K562 (cell line): ENCODE data around the gene UVRAG. TPM values are rescaled to one million over a fixed set of nuclear protein-coding genes. Genes with fewer than 3 reads are reported as not detected.
A peak's percentile ranks its signal among the peaks of the same experiment; 100 is the strongest.

Source experiments
- ATAC-seq: fragments of 200-7000 bp; cut with Tn5 transposase; 3 replicates; pipeline ENCODE4 v1.9.1; 2020; ENCODE audit warnings: moderate library complexity
- BruUV-seq: library from RNA; stranded (reverse); fragments of 400-500 nt; replicated peaks from 2 replicates; lab custom pipeline; 2021; lab: Mats Ljungman, UMichigan
- CTCF ChIA-PET: fragments of 300-600 bp; formaldehyde crosslinking; extraction: SDS; loops from one replicate; lab custom pipeline; 2021; ENCODE audit warnings: low intra/inter-chr PET ratio; lab: Yijun Ruan, JAX
- POLR2A ChIA-PET: fragments of 300-600, 350-650 bp; sonication (Branson Sonifier 250); formaldehyde crosslinking; extraction: SDS; loops from one replicate; lab custom pipeline; 2021; ENCODE audit warnings: antibody characterized with exemption, inconsistent platforms; lab: Yijun Ruan, JAX
- DNase-seq, 4 experiments: peaks; one replicate each; pipeline versions ENCODE4 v3.0.0 to v3.0.0-alpha.2; 2011 to 2018; ENCODE audit warnings: low spot score in 3 of 4, mixed read lengths in 3 of 4; ENCODE audit errors: extremely low read depth in 1 of 4
- FAIRE-seq: peaks from 2 replicates; lab custom pipeline; 2011; peaks lifted over from hg19 to GRCh38; lab: Jason Lieb, UNC
- H2AFZ ChIP-seq: 2 replicates; pipeline ENCODE4 v1.6.0; 2011; ENCODE audit warnings: low read depth, low read length, control low read depth, inconsistent platforms
- H3K27ac ChIP-seq: fragments of 200-600 bp; 3 replicates; pipeline ENCODE4 v1.8.0; 2011; ENCODE audit warnings: low read depth, mild to moderate bottlenecking, control low read depth, inconsistent platforms, low read length, moderate library complexity, mixed read lengths; ENCODE audit errors: extremely low read depth
- H3K27me3 ChIP-seq, 2 experiments: fragments of 300-600 bp in 1 of 2; 2 replicates in 1 of 2; 3 replicates in 1 of 2; pipeline versions ENCODE4 v1.6.0 to v1.8.0; 2011; ENCODE audit warnings: inconsistent platforms in 2 of 2, low read length in 2 of 2, mild to moderate bottlenecking in 1 of 2, mixed read lengths in 1 of 2, moderate library complexity in 1 of 2; ENCODE audit not compliant: control insufficient read depth in 2 of 2, insufficient read depth in 2 of 2
- H3K36me3 ChIP-seq: fragments of 300-600 bp; 3 replicates; pipeline ENCODE4 v1.8.0; 2011; ENCODE audit warnings: mild to moderate bottlenecking, low read length, inconsistent platforms; ENCODE audit not compliant: control insufficient read depth, insufficient read depth
- H3K4me1 ChIP-seq, 2 experiments: fragments of 200-600 bp in 1 of 2; replicated peaks in 1 of 2; 2 replicates in 1 of 2; 3 replicates in 1 of 2; pipeline versions ENCODE4 v1.5.1 to v1.8.0; 2011; ENCODE audit warnings: inconsistent platforms in 2 of 2, low read length in 2 of 2, mild to moderate bottlenecking in 1 of 2, mixed read lengths in 1 of 2, moderate library complexity in 1 of 2; ENCODE audit not compliant: control insufficient read depth in 2 of 2, insufficient read depth in 2 of 2
- H3K4me2 ChIP-seq: 2 replicates; pipeline ENCODE4 v1.6.1; 2011; ENCODE audit warnings: low read length, control low read depth, inconsistent platforms, mixed read lengths; ENCODE audit not compliant: insufficient read depth
- H3K4me3 ChIP-seq: fragments of 200-600 bp; sonication (generic), shearing (Covaris generic); 2 replicates; pipeline ENCODE4 v1.5.1; 2016; ENCODE audit warnings: control low read depth, inconsistent platforms
- H3K79me2 ChIP-seq: fragments of 200-600 bp; 3 replicates; pipeline ENCODE4 v1.8.0; 2011; ENCODE audit warnings: low read length, inconsistent platforms; ENCODE audit not compliant: control insufficient read depth, insufficient read depth
- H3K9ac ChIP-seq, 2 experiments: 2 replicates each; pipeline versions ENCODE4 v1.6.0 to v1.6.1; 2011; ENCODE audit warnings: low read depth in 2 of 2, low read length in 2 of 2, control low read depth in 1 of 2, inconsistent platforms in 1 of 2, mild to moderate bottlenecking in 1 of 2, mixed read lengths in 1 of 2; ENCODE audit not compliant: insufficient read depth in 1 of 2
- H3K9me1 ChIP-seq: one replicate; pipeline ENCODE4 v1.6.0; 2011; ENCODE audit warnings: inconsistent platforms, mild to moderate bottlenecking, low read length, moderate library complexity; ENCODE audit not compliant: control insufficient read depth, insufficient read depth
- H3K9me3 ChIP-seq: replicated peaks from 2 replicates; pipeline ENCODE4 v1.5.1; 2011; ENCODE audit warnings: low read depth, low read length, inconsistent platforms; ENCODE audit not compliant: control insufficient read depth, insufficient read depth
- H4K20me1 ChIP-seq: replicated peaks from 2 replicates; pipeline ENCODE4 v1.6.1; 2011; ENCODE audit warnings: low read length, inconsistent platforms, mixed read lengths; ENCODE audit not compliant: control insufficient read depth, insufficient read depth
- ATF1 ChIP-seq, 2 experiments: fragments of 450-650 bp in 1 of 2; IDR thresholded peaks; 2 replicates each; pipeline ENCODE4 v1.6.1; 2016; ENCODE audit warnings: missing compliant biosample characterization in 1 of 2, missing genetic modification characterization in 1 of 2
- GABPB1 ChIP-seq: sonication (generic); formaldehyde crosslinking; IDR thresholded peaks from 2 replicates; pipeline ENCODE4 v1.8.0; 2022; ENCODE audit warnings: mild to moderate bottlenecking, missing genetic modification reagents
- MYBL2 ChIP-seq, 2 experiments: fragments of 450-650 bp in 1 of 2; sonication (generic) in 1 of 2; formaldehyde crosslinking in 1 of 2; IDR thresholded peaks; 2 replicates each; pipeline versions ENCODE4 v1.6.1 to v1.8.1; 2017 to 2022; ENCODE audit warnings: borderline replicate concordance in 1 of 2, inconsistent platforms in 1 of 2, low read depth in 1 of 2, mild to moderate bottlenecking in 1 of 2, missing genetic modification reagents in 1 of 2, moderate library complexity in 1 of 2
- NFIC ChIP-seq: fragments of 450-650 bp; IDR thresholded peaks from 2 replicates; pipeline ENCODE4 v1.6.1; 2017; ENCODE audit warnings: mild to moderate bottlenecking, inconsistent platforms
- PRPF4 ChIP-seq: fragments of 200-400 bp; formaldehyde crosslinking; IDR thresholded peaks from one replicate; pipeline ENCODE4 v1.6.1; 2017; ENCODE audit warnings: low read length, low read depth, mild to moderate bottlenecking; ENCODE audit not compliant: insufficient read depth, poor library complexity, severe bottlenecking
- RBBP5 ChIP-seq: fragments of 200-600 bp; sonication (generic); IDR thresholded peaks from 2 replicates; pipeline ENCODE4 v1.6.1; 2012; ENCODE audit warnings: borderline replicate concordance, mild to moderate bottlenecking, low read length, control low read depth, inconsistent platforms; ENCODE audit not compliant: insufficient read depth, poor library complexity, severe bottlenecking
- RBM22 ChIP-seq: fragments of 200-400 bp; formaldehyde crosslinking; IDR thresholded peaks from 2 replicates; pipeline ENCODE4 v1.6.1; 2018; ENCODE audit warnings: low read length, low read depth; ENCODE audit not compliant: poor library complexity, severe bottlenecking
- SAP30 ChIP-seq: fragments of 200-600 bp; sonication (generic); IDR thresholded peaks from 2 replicates; pipeline ENCODE4 v1.6.1; 2012; ENCODE audit warnings: borderline replicate concordance, low read depth, mild to moderate bottlenecking, moderate library complexity, low read length, control low read depth, inconsistent platforms; ENCODE audit not compliant: insufficient read depth, poor library complexity, severe bottlenecking
- SOX6 ChIP-seq: fragments of 450-650 bp; IDR thresholded peaks from 2 replicates; pipeline ENCODE4 v1.6.1; 2014; ENCODE audit warnings: mild to moderate bottlenecking
- YY1 ChIP-seq, 3 experiments: IDR thresholded peaks; 2 replicates each; pipeline ENCODE4 v1.6.1; 2011; ENCODE audit warnings: low read length in 2 of 3, mild to moderate bottlenecking in 2 of 3, moderate library complexity in 2 of 3, borderline replicate concordance in 1 of 3, control low read depth in 1 of 3, low read depth in 1 of 3; ENCODE audit not compliant: insufficient read depth in 3 of 3, insufficient replicate concordance in 2 of 3, control insufficient read depth in 1 of 3, insufficient read length in 1 of 3; ENCODE audit errors: extremely low read depth in 1 of 3
- WGBS: fragments of 100-300 bp; shearing (Covaris generic); methylation state at CpG from one replicate; pipeline ENCODE4 v1.1.6; 2016; ENCODE audit warnings: low coverage, mixed read lengths; ENCODE audit not compliant: insufficient coverage; ENCODE audit errors: missing lambda C conversion rate; 5-methylcytosine and 5-hydroxymethylcytosine counted together
- in situ Hi-C: fragments of 300-500 bp; cut with MboI; formaldehyde crosslinking; loops from 4 replicates; pipeline ENCODE4 v1.15.0; 2018; ENCODE audit warnings: inconsistent platforms, mixed read lengths
- intact Hi-C: fragments of 100-400 bp; cut with micrococcal nuclease; formaldehyde crosslinking; loops from 2 replicates; pipeline ENCODE4 v1.14.2; 2022
- polyA plus RNA-seq, 8 experiments: library from polyadenylated mRNA; depleted of rRNA in 4 of 8; stranded (reverse) in 5 of 8; unstranded in 3 of 8; fragments of >200 nt; fragmentation: Nextera tagmentation in 2 of 8; fragmentation: Illumina TruSeq in 1 of 8; extraction: Ambion mirVana in 2 of 8; extraction: Trizol in 1 of 8; gene quantifications; 2 replicates each; pipeline versions ENCODE4 v1.2.1 to v1.2.3, GENCODE V29; 2011 to 2014; ENCODE audit warnings: inconsistent platforms in 1 of 8, missing spikeins in 1 of 8
- total RNA-seq, 7 experiments: library from RNA; depleted of rRNA in 6 of 7; stranded (reverse); fragments of >200 nt in 6 of 7; fragmentation: Illumina TruSeq in 2 of 7; extraction: Trizol in 2 of 7; gene quantifications; 2 replicates each; pipeline versions ENCODE4 v1.2.1 to v1.2.3, GENCODE V29; 2011 to 2021; ENCODE audit warnings: low replicate concordance in 1 of 7
- TF ChIP-seq, protein P1 (sequence below): fragments of 250-450 bp; sonication (Bioruptor Pico); IDR thresholded peaks from 2 replicates; pipeline ENCODE4 v1.4.0; 2020; ENCODE audit warnings: borderline replicate concordance
- TF ChIP-seq, protein P2 (sequence below): sonication (generic); formaldehyde crosslinking; IDR thresholded peaks from 2 replicates; pipeline ENCODE4 v1.8.0; 2022; ENCODE audit warnings: mild to moderate bottlenecking, missing genetic modification reagents
- TF ChIP-seq, protein P3 (sequence below): fragments of 450-650 bp; conservative IDR thresholded peaks from 2 replicates; pipeline ENCODE4 v1.6.1; 2016; ENCODE audit warnings: missing genetic modification characterization, low read depth, mild to moderate bottlenecking, control low read depth, missing compliant biosample characterization

UVRAG gene
- total and polyA plus RNA-seq, 9 of the 15 experiments (the other 6 are each of a cell fraction or from before 2014, with no cell fraction given), result 3.1 to 17.8 (median 12.4) TPM

DNA sequence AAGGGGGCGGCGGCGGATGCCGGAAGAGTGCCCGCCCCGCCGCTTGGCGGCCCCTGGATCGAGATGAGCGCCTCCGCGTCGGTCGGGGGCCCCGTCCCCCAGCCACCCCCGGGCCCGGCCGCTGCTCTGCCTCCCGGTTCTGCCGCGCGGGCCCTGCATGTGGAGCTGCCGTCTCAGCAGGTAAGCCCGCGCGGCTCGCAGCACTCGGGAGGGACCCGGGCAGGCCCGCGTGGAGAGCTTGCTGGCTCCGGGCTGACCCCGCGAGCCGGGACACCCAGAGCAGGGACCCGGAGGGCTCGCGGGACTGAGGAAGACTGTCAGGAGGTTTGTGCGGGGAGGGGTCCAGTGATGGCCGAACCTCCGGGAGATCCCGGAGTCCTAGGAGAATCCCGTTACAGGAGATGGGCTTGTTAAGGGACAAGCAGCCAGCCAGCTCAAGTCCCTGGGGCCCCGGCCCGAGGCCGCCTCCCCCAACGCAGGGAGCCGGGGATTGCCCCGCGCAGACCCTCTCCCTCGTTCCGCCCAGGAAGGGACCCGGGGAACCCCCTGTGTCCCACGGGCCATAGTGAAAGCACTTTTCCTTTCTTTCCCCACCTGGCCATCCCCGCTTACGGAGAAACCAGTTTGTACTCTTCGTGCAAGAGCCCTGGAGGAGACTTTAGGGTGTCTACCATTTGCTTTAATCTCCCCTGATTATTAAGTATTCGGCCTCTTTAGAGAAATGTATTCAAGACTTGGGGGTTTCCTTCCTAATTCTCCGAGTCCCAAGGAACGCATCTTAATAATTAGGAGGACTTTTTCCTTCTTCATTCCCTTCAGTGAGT is 547 bp downstream of the UVRAG start:
- H3K79me2 ChIP-seq, result peaks cover 48% of the 10 kb centered on the region
- H3K27me3 ChIP-seq, result no peaks in the 10 kb centered on the region
- peak overlapping the region; percentile 75 to 92 for H3K9ac ChIP-seq
- ATAC-seq (peak; percentile 62), DNase-seq (peak in 1 of 4 experiments; percentile 56), FAIRE-seq (no peak)
- no peaks in the 10 kb centered on the region for H3K36me3 ChIP-seq
- peak overlapping the region; percentile 79 for H3K27ac ChIP-seq
- H3K4me3 ChIP-seq, result peak overlapping the region; percentile 87
- H3K9me3 ChIP-seq, result no peaks in the 10 kb centered on the region
- peaks cover 14 to 28% of the 10 kb centered on the region in 2 experiments for H3K4me1 ChIP-seq
- peak overlapping the region; percentile 84 for H3K4me2 ChIP-seq
- under 1% methylated on average over 35 of the region's 60 CpGs for WGBS
- H2AFZ ChIP-seq, result peak overlapping the region; percentile 98
- ChIA-PET POLR2A (interaction anchor here (0.7 kb wide), 1 partner anchor 307 kb away, joined by 3 read pairs; no protein-coding TSS in a partner anchor), CTCF (no interaction called here)
- intact Hi-C loops, result no loop called here
- no peaks in the 10 kb centered on the region; the same call in 1 of the 2 replicates for H4K20me1 ChIP-seq
- in situ Hi-C loops, result no loop called here
- BruUV-seq, result no TSS peak
- H3K9me1 ChIP-seq, result no peaks in the 10 kb centered on the region
- TF ChIP-seq SOX6 (no peak), YY1 (IDR thresholded peaks at IDR 0.05; ENCODE audit: borderline replicate concordance in 1 of 3, control insufficient read depth in 1 of 3, extremely low read depth in 1 of 3, insufficient read depth in 3 of 3, insufficient read length in 1 of 3, insufficient replicate concordance in 2 of 3, low read depth in 1 of 3, low read length in 2 of 3) (peak in 1 of 3 experiments; percentile 38), ATF1 (CRISPR knock-in tag; IDR thresholded peaks at IDR 0.05) (no peak), ATF1 (tag; IDR thresholded peaks at IDR 0.05) (no peak), RBBP5 (no peak), SAP30 (peak; percentile 46), RBM22 (peak; percentile 37), NFIC (0 out of 2 replicates have a peak, but pooled peaks have one; percentile 24), GABPB1 (CRISPR knock-in tag) (no peak), MYBL2 (IDR thresholded peaks at IDR 0.05; ENCODE audit: low read depth) (no peak), MYBL2 (CRISPR knock-in tag; IDR thresholded peaks at IDR 0.05; ENCODE audit: borderline replicate concordance) (no peak), PRPF4 (peak; percentile 25)
- TF ChIP-seq, protein P1, sequence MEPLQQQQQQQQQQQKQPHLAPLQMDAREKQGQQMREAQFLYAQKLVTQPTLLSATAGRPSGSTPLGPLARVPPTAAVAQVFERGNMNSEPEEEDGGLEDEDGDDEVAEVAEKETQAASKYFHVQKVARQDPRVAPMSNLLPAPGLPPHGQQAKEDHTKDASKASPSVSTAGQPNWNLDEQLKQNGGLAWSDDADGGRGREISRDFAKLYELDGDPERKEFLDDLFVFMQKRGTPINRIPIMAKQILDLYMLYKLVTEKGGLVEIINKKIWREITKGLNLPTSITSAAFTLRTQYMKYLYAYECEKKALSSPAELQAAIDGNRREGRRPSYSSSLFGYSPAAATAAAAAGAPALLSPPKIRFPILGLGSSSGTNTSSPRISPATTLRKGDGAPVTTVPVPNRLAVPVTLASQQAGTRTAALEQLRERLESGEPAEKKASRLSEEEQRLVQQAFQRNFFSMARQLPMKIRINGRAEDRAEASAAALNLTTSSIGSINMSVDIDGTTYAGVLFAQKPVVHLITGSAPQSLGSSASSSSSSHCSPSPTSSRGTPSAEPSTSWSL (CRISPR knock-in tag), result no peak
- TF ChIP-seq, protein P2, sequence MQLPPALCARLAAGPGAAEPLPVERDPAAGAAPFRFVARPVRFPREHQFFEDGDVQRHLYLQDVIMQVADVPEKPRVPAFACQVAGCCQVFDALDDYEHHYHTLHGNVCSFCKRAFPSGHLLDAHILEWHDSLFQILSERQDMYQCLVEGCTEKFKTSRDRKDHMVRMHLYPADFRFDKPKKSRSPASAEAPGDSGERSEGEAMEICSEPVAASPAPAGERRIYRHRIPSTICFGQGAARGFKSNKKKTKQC, result 0 out of 2 replicates have a peak, but pooled peaks have one; percentile 36
- TF ChIP-seq, protein P3, sequence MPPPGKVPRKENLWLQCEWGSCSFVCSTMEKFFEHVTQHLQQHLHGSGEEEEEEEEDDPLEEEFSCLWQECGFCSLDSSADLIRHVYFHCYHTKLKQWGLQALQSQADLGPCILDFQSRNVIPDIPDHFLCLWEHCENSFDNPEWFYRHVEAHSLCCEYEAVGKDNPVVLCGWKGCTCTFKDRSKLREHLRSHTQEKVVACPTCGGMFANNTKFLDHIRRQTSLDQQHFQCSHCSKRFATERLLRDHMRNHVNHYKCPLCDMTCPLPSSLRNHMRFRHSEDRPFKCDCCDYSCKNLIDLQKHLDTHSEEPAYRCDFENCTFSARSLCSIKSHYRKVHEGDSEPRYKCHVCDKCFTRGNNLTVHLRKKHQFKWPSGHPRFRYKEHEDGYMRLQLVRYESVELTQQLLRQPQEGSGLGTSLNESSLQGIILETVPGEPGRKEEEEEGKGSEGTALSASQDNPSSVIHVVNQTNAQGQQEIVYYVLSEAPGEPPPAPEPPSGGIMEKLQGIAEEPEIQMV (tag), result peak; percentile 69
